ENCODE results near the gene MRGPRD. TPM values are rescaled to one million over a fixed set of nuclear protein-coding genes. Genes with fewer than 3 reads are reported as not detected.

Gene MRGPRD
- total and polyA plus RNA-seq, 2 of the 8 experiments (the other 6 are each of a cell fraction or from before 2014, with no cell fraction given) = not detected

DNA sequence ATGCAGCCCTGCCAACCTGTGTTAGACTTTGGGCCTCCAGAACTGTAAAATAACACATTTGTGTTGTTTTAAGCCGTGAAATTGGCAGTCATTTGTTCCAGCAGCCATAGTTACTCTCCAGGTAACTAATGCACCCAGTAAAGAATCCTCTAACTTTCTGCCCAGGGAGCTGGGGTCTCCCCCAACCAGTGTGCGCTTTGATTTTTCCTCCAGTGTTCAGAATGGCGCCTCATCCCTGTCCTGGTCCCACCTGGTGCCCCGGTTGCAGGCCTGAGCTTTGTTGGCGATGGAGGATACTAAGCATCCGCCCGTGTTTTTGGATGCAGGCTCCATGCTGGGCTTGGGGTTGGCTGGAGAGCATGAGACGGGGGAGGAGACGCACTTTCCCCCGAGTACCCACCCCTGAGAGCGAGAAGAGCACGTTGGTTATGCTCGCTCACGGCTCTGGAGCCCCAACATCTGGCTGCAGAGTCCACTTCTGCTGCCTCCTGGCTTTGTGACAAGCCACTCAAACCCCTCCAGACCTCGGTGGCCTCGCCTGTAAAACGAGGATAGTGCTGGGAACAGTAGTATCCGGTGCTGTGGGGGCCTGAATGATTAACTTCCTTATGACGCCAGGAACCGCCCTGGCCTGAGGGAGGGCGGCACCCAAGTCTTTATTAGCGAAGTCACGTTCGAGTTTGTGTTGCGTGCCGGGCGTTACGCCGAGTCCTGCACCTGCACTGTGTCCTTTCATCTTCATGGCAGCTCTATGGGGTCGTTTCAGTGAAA lies 25.8 kb downstream of the MRGPRD start (continued):
- TF ChIP-seq FOSL1 (IDR thresholded peaks at IDR 0.05; ENCODE audit: insufficient read depth, low read depth, low read length) = no peak
- TF ChIP-seq JUN (IDR thresholded peaks at IDR 0.05; ENCODE audit: low read depth, low read length) = no peak
- TF ChIP-seq CTBP2 (IDR thresholded peaks at IDR 0.05; ENCODE audit: borderline replicate concordance, insufficient read depth, insufficient read length, low read length) = no peak
- TF ChIP-seq POLR2AphosphoS5 (IDR thresholded peaks at IDR 0.05; ENCODE audit: low read depth, low read length) = no peak
- no peak for TF ChIP-seq CHD1 (IDR thresholded peaks at IDR 0.05; ENCODE audit: low read depth, low read length)
- no peak for TF ChIP-seq POU5F1 (IDR thresholded peaks at IDR 0.05; ENCODE audit: low read depth, low read length)

All from H1 (cell line).